ENCODE data around the gene ZBED5. TPM values are rescaled to one million over a fixed set of nuclear protein-coding genes. Genes with fewer than 3 reads are reported as not detected.

Gene ZBED5
- polyA plus RNA-seq, 3 donors = 8.1 to 45.8 (median 10.3) TPM

DNA sequence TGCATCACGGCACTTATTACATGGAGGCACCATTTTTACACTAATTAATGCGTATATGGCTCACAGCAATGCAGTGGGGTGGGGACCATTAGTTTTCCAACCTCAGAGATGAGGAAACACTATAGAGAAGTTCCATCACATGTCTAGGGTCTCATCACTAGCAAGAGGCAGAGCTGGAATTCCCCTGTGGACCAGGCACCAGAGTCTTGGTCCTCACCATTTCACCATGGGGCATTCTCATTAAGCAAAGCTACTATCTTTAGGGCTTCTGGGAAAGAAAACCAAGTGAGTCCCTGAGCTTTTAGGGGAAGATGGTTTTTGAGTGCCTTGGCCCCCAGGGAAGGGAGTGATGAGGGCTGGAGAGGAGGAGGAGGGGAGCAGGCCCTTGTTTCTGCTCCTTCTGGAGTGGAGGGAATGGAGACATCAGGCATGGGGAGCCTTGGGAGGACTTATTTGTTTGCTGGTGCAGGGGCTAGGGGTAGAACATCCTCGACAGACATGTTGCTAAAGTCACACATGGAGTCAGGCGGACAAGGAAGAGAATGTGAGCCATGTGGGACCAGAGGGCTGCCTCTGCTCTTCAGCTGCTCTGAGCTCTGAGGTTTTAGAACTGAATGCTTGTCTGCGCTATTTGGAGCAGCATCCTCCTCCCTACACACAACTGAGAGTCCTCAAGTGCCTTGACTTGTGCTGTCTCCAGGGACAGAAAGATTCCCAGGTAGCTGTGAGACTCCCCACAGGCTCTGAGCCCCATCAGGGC, 40.3 kb upstream of the ZBED5 start:
- peak overlapping the region; percentile 85 for H3K9ac ChIP-seq (ENCODE audit: insufficient read depth, low read length, poor library complexity, severe bottlenecking)
- H3K4me1 Mint-ChIP-seq = peaks cover 55% of the 10 kb centered on the region

DNA sequence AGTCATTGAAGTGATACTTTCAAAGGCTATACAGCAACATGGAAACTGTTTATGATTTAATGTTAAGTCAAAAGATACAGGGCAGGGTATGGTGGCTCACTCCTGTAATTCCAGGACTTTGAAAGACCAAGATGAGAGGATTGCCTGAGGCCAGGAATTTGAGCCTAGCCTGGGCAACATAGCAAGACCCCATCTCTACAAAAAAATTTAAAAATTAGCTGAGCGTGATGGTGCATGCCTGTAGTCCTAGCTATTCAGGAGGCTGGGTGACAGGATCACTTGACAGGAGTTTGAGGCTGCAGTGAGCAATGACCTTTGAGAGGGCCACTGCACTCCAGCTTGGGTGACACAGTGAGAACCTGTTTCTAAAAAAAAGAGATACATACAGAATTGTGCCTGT, 39.3 kb upstream of the ZBED5 start:
- Mint-ChIP-seq H3K36me3 (peaks cover 11% of the 10 kb centered on the region in 2 donors), H3K4me1 (peaks cover 49% of the 10 kb centered on the region), H3K27ac (peak overlapping the region in 6 of 7 donors; percentile 10 to 99 (median 83)), H3K9me3 (peaks cover 0 to 6% (median 3%) of the 10 kb centered on the region in 7 donors), H3K4me3 (no peak overlapping the region), H3K27me3 (ENCODE audit: low read depth in 3 of 3) (peaks cover 0 to 6% (median 2%) of the 10 kb centered on the region in 3 donors)
- Histone ChIP-seq H3K27me3 (ENCODE audit: control insufficient read depth in 2 of 2, insufficient read depth in 2 of 2, low read length in 2 of 2) (no peaks in the 10 kb centered on the region), H3K4me1 (ENCODE audit: control insufficient read depth in 1 of 2, insufficient read depth in 2 of 2, low read length in 2 of 2) (peaks cover 47 to 50% of the 10 kb centered on the region in 2 donors), H3K4me3 (replicated peaks in 1 of 3; ENCODE audit: low read depth in 2 of 3, low read length in 3 of 3) (no peak overlapping the region), H2AFZ (ENCODE audit: insufficient read depth, low read depth, low read length, poor library complexity, severe bottlenecking) (no peak overlapping the region), H4K20me1 (ENCODE audit: insufficient read depth, low read length) (no peaks in the 10 kb centered on the region), H3K79me2 (ENCODE audit: insufficient read depth, low read length) (no peaks in the 10 kb centered on the region), H3K36me3 (replicated peaks in 1 of 2; ENCODE audit: control insufficient read depth in 1 of 2, insufficient read depth in 2 of 2, low read length in 2 of 2) (no peaks in the 10 kb centered on the region), H3K4me2 (replicated peaks; ENCODE audit: extremely low read depth, low read length, poor library complexity, severe bottlenecking) (no peak overlapping the region), H3K9ac (ENCODE audit: insufficient read depth, low read length, poor library complexity, severe bottlenecking) (no peak overlapping the region), H3K27ac (ENCODE audit: low read depth in 1 of 2, low read length in 2 of 2) (peak overlapping the region in 1 of 2 donors; percentile 100), H3K9me3 (replicated peaks in 1 of 2; ENCODE audit: control insufficient read depth in 1 of 2, insufficient read depth in 1 of 2, low read length in 2 of 2) (no peaks in the 10 kb centered on the region)
- intact Hi-C loops (cut with micrococcal nuclease) = no loop called here
- no peak for TF ChIP-seq CTCF (IDR thresholded peaks at IDR 0.05)
- DNase-seq = no peak
- WGBS (ENCODE audit: insufficient coverage) = 100% methylated on average over 1 of the region's 1 CpG

More for the DNA sequence above, 40.3 kb upstream of the ZBED5 start:
- peak overlapping the region in 1 of 3 experiments; percentile 28 for H3K4me3 ChIP-seq (replicated peaks in 1 of 3; ENCODE audit: low read depth in 2 of 3, low read length in 3 of 3)
- H2AFZ ChIP-seq (ENCODE audit: insufficient read depth, low read depth, low read length, poor library complexity, severe bottlenecking) = no peak overlapping the region
- 94% methylated on average over 2 of the region's 5 CpGs for WGBS (ENCODE audit: insufficient coverage)
- H3K4me3 Mint-ChIP-seq = peak overlapping the region in 1 of 2 donors; percentile 81
- TF ChIP-seq CTCF (IDR thresholded peaks at IDR 0.05) = no peak
- peaks cover 7 to 11% of the 10 kb centered on the region in 2 donors for H3K36me3 Mint-ChIP-seq
- no peaks in the 10 kb centered on the region for H3K27me3 ChIP-seq (ENCODE audit: control insufficient read depth in 2 of 2, insufficient read depth in 2 of 2, low read length in 2 of 2)
- no peaks in the 10 kb centered on the region for H3K36me3 ChIP-seq (replicated peaks in 1 of 2; ENCODE audit: control insufficient read depth in 1 of 2, insufficient read depth in 2 of 2, low read length in 2 of 2)
- H3K4me1 ChIP-seq (ENCODE audit: control insufficient read depth in 1 of 2, insufficient read depth in 2 of 2, low read length in 2 of 2) = peaks cover 54 to 60% of the 10 kb centered on the region in 2 donors
- H3K9me3 ChIP-seq (replicated peaks in 1 of 2; ENCODE audit: control insufficient read depth in 1 of 2, insufficient read depth in 1 of 2, low read length in 2 of 2) = no peaks in the 10 kb centered on the region
- no peak overlapping the region for H3K4me2 ChIP-seq (replicated peaks; ENCODE audit: extremely low read depth, low read length, poor library complexity, severe bottlenecking)
- peak overlapping the region; percentile 99 to 100 (median 99) for H3K27ac Mint-ChIP-seq
- intact Hi-C loops (cut with micrococcal nuclease) = loop anchor here in 1 of 2 donors (2.0 kb wide), 2 partner anchors 17 to 39 kb away; partner anchors contain the start of gene ZBED5
- H3K79me2 ChIP-seq (ENCODE audit: insufficient read depth, low read length) = no peaks in the 10 kb centered on the region
- DNase-seq = peak; percentile 91 to 97 (median 91)
- peaks cover 0 to 6% (median 2%) of the 10 kb centered on the region in 3 donors for H3K27me3 Mint-ChIP-seq (ENCODE audit: low read depth in 3 of 3)
- no peaks in the 10 kb centered on the region for H4K20me1 ChIP-seq (ENCODE audit: insufficient read depth, low read length)
- H3K9me3 Mint-ChIP-seq = peaks cover 0 to 3% (median 2%) of the 10 kb centered on the region in 7 donors
- peak overlapping the region; percentile 89 to 100 for H3K27ac ChIP-seq (ENCODE audit: low read depth in 1 of 2, low read length in 2 of 2)

Measured in CD14-positive monocyte (primary cell).